ENCODE results near the gene PLXNA4.

GRCh38 chr7:132399367-132399766 lies 176.9 kb downstream of the PLXNA4 start:
- TF ChIP-seq CTCF (IDR thresholded peaks at IDR 0.05; ENCODE audit: low read length) (no peak), EZH2 (IDR thresholded peaks at IDR 0.05; ENCODE audit: borderline replicate concordance, low read length) (no peak)
